Esophagus squamous epithelium (tissue), 5 donors: ENCODE measurements around the gene TRIOBP. TPM values are rescaled to one million over a fixed set of nuclear protein-coding genes. Genes with fewer than 3 reads are reported as not detected.

ENCODE experiments used
- DNase-seq: peaks from one replicate; lab custom pipeline; 2025; lab: John Stamatoyannopoulos, UW
- H3K27ac ChIP-seq, 4 donors: fragments of 200-600 bp; sonication (generic); one replicate each; pipeline ENCODE4 v1.5.1; 2016 to 2019; ENCODE audit warnings: mild to moderate bottlenecking in 1 of 4
- H3K27me3 ChIP-seq, 4 donors: fragments of 200-600 bp; sonication (generic); 1 replicate in 3 of 4; 2 replicates in 1 of 4; pipeline versions ENCODE4 v1.5.1 to v1.6.0; 2017 to 2021; ENCODE audit warnings: antibody characterized with exemption in 1 of 4
- H3K36me3 ChIP-seq, 3 donors: fragments of 200-600 bp; sonication (generic); one replicate each; pipeline ENCODE4 v1.5.1; 2016 to 2019
- H3K4me1 ChIP-seq, 3 donors: fragments of 200-600 bp; sonication (generic); one replicate each; pipeline ENCODE4 v1.5.1; 2017 to 2019
- H3K4me3 ChIP-seq, 4 donors: fragments of 200-600 bp; sonication (generic); 1 replicate in 3 of 4; 2 replicates in 1 of 4; pipeline ENCODE4 v1.5.1; 2016 to 2019; ENCODE audit warnings: mild to moderate bottlenecking in 2 of 4, moderate library complexity in 1 of 4
- H3K9me3 ChIP-seq, 3 donors: fragments of 200-600 bp; sonication (generic); one replicate each; pipeline ENCODE4 v1.5.1; 2016 to 2019
- POLR2A ChIP-seq, 4 donors: fragments of 450-650 bp; IDR thresholded peaks; one replicate each; pipeline ENCODE4 v1.6.1; 2017; ENCODE audit warnings: antibody characterized with exemption in 4 of 4, mild to moderate bottlenecking in 4 of 4, moderate library complexity in 3 of 4
- WGBS, 2 donors: methylation state at CpG; one replicate each; pipeline ENCODE4 v1.1.5; 2018; 5-methylcytosine and 5-hydroxymethylcytosine counted together
- intact Hi-C: fragments of 100-400 bp; cut with DNase I; formaldehyde crosslinking; loops from one replicate; pipeline ENCODE4 v1.15.0; 2022
- total RNA-seq, 4 donors: library from RNA; depleted of rRNA; stranded (reverse); fragments of >200 nt; gene quantifications; one replicate each; pipeline ENCODE4 v1.1.0, GENCODE V29; 2016
- TF ChIP-seq, protein P1 (sequence below), 6 experiments: fragments of 450-650 bp in 4 of 6; fragments of 200-600 bp in 2 of 6; sonication (generic) in 2 of 6; IDR thresholded peaks; one replicate each; pipeline ENCODE4 v1.5.1; 2016 to 2019; ENCODE audit warnings: antibody characterized with exemption in 6 of 6, mild to moderate bottlenecking in 4 of 6, moderate library complexity in 4 of 6
- donor health status: DM: yes; HTN: yes; CAD: no.

The TRIOBP gene
- total RNA-seq, 4 donors from 2014 or later: 67.6 to 149 (median 108) TPM

GRCh38 chr22:37704645-37705044 lies 7.8 kb downstream of the TRIOBP start:
- WGBS, 2 donors: 54 to 67% methylated on average over 3 of the region's 3 CpGs
- intact Hi-C loops: no loop called here
- Histone ChIP-seq H3K27ac (no peak overlapping the region), H3K27me3 (no peaks in the 10 kb centered on the region), H3K4me1 (peaks cover 0 to 5% (median 0%) of the 10 kb centered on the region in 3 donors), H3K36me3 (no peaks in the 10 kb centered on the region), H3K4me3 (no peak overlapping the region), H3K9me3 (no peaks in the 10 kb centered on the region)
- TF ChIP-seq, protein P1, sequence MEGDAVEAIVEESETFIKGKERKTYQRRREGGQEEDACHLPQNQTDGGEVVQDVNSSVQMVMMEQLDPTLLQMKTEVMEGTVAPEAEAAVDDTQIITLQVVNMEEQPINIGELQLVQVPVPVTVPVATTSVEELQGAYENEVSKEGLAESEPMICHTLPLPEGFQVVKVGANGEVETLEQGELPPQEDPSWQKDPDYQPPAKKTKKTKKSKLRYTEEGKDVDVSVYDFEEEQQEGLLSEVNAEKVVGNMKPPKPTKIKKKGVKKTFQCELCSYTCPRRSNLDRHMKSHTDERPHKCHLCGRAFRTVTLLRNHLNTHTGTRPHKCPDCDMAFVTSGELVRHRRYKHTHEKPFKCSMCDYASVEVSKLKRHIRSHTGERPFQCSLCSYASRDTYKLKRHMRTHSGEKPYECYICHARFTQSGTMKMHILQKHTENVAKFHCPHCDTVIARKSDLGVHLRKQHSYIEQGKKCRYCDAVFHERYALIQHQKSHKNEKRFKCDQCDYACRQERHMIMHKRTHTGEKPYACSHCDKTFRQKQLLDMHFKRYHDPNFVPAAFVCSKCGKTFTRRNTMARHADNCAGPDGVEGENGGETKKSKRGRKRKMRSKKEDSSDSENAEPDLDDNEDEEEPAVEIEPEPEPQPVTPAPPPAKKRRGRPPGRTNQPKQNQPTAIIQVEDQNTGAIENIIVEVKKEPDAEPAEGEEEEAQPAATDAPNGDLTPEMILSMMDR (IDR thresholded peaks at IDR 0.05): no peak
- no peak for TF ChIP-seq POLR2A (IDR thresholded peaks at IDR 0.05)
- no peak for DNase-seq

DNA sequence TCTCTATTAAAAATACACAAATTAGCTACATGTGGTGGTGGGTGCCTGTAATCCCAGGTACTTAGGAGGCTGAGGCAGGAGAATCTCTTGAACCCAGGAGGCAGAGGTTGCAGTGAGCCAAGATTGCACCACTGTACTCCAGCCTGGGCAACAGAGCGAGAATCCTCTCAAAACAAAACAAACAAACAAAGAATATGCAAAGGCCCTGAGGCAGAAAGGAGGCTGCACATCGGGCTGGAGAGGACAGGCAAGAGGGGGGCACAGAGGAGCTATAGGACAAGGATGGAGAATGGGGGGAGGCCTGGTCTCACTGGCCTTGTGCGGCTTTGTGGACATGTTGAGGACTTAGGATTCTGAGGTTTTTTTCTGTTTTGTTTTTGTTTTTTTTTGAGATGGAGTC lies 8.4 kb downstream of the TRIOBP start:
- WGBS, 2 donors: 83 to 85% methylated on average over 3 of the region's 3 CpGs
- intact Hi-C loops: no loop called here
- no peak overlapping the region for H3K4me3 ChIP-seq

GRCh38 chr22:37708580-37709444 lies 12.0 kb downstream of the TRIOBP start:
- no peaks in the 10 kb centered on the region for H3K36me3 ChIP-seq
- no peaks in the 10 kb centered on the region for H3K9me3 ChIP-seq
- intact Hi-C loops: no loop called here
- H3K27ac ChIP-seq: no peak overlapping the region
- no peak for TF ChIP-seq POLR2A (IDR thresholded peaks at IDR 0.05)
- TF ChIP-seq, protein P1 (IDR thresholded peaks at IDR 0.05): no peak
- 65 to 67% methylated on average over 7 of the region's 25 CpGs for WGBS, 2 donors
- no peak for DNase-seq
- H3K27me3 ChIP-seq: no peaks in the 10 kb centered on the region
- H3K4me3 ChIP-seq: no peak overlapping the region
- H3K4me1 ChIP-seq: peaks cover 0 to 14% (median 0%) of the 10 kb centered on the region in 3 donors

More for the DNA sequence above, 8.4 kb downstream of the TRIOBP start:
- no peak for DNase-seq
- no peaks in the 10 kb centered on the region for H3K36me3 ChIP-seq
- no peaks in the 10 kb centered on the region for H3K27me3 ChIP-seq
- H3K4me1 ChIP-seq: peaks cover 0 to 6% (median 0%) of the 10 kb centered on the region in 3 donors
- H3K9me3 ChIP-seq: no peaks in the 10 kb centered on the region
- TF ChIP-seq, protein P1 (IDR thresholded peaks at IDR 0.05): no peak
- TF ChIP-seq POLR2A (IDR thresholded peaks at IDR 0.05): no peak
- no peak overlapping the region for H3K27ac ChIP-seq

DNA sequence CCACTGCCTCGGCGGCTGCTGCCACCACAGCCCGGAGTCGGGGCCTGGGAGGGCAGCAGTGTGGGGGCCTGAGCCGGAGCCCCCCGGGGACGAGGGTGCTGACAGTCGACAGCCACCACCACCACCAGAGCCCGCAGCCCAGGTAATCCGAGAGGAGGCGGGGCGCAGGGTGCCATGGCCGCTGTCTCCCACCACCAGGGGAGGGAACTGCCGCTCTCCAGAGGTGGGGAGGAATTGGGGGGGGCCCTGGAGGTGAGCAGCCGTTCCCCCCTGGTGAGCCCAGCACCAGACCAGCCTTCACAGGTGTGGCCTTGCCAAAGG lies 12.6 kb downstream of the TRIOBP start:
- no peak overlapping the region for H3K4me3 ChIP-seq
- WGBS, 2 donors: 60 to 80% methylated on average over 1 of the region's 15 CpGs
- H3K4me1 ChIP-seq: peaks cover 0 to 14% (median 0%) of the 10 kb centered on the region in 3 donors
- H3K27me3 ChIP-seq: no peaks in the 10 kb centered on the region
- no peak for TF ChIP-seq POLR2A (IDR thresholded peaks at IDR 0.05)
- TF ChIP-seq, protein P1 (IDR thresholded peaks at IDR 0.05): no peak
- H3K27ac ChIP-seq: no peak overlapping the region
- no peaks in the 10 kb centered on the region for H3K36me3 ChIP-seq
- no peaks in the 10 kb centered on the region for H3K9me3 ChIP-seq
- intact Hi-C loops: no loop called here
- no peak for DNase-seq

DNA sequence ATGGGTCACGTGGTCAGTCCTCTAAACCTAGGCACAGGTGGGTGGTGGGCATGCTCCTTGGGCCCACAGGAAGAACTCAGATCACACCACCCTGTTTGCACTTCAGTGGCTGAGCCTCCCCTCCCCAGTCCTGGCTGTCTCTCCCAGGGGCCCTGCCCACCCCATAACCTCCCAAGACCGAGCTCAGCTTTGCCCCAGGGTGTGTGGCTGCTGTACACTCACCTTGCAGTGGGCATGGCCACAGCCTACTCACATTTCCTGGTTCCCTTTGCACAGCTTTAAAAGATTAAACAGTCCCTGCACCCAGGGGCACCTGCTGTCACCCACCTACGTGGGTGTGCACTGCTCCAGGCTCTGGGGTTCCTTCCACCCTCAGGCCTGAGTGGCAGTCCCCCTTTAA lies 13.8 kb downstream of the TRIOBP start:
- DNase-seq: no peak
- 38% methylated on average over 1 of the region's 3 CpGs; no CpG with 5 or more reads in 1 of the 2 donors for WGBS, 2 donors
- no peaks in the 10 kb centered on the region for H3K9me3 ChIP-seq
- no peak overlapping the region for H3K4me3 ChIP-seq
- no peak overlapping the region for H3K27ac ChIP-seq
- peaks cover 0 to 14% (median 0%) of the 10 kb centered on the region in 3 donors for H3K4me1 ChIP-seq
- intact Hi-C loops: no loop called here
- peaks cover 0 to 4% (median 0%) of the 10 kb centered on the region in 3 donors for H3K36me3 ChIP-seq
- no peak for TF ChIP-seq POLR2A (IDR thresholded peaks at IDR 0.05)
- TF ChIP-seq, protein P1 (IDR thresholded peaks at IDR 0.05): no peak
- H3K27me3 ChIP-seq: no peaks in the 10 kb centered on the region
